GM06990 (cell line): ENCODE results near the gene RHBDL1.
A peak's percentile ranks its signal among the peaks of the same experiment; 100 is the strongest.
"Not testable (repeated sequence)": the region's sequence is repeated elsewhere in the genome, so short reads cannot be mapped to it uniquely, and the experiment has no call there.

Experiments
- DNase-seq: peaks from one replicate; pipeline ENCODE4 v3.0.0-alpha.2; 2011; ENCODE audit not compliant: insufficient read length; ENCODE audit errors: extremely low read depth
- H3K27me3 ChIP-seq: replicated peaks from 2 replicates; pipeline ENCODE4 v1.6.0; 2011; ENCODE audit warnings: low read length; ENCODE audit not compliant: control insufficient read depth, insufficient read depth
- H3K36me3 ChIP-seq: 2 replicates; pipeline ENCODE4 v1.5.1; 2011; ENCODE audit warnings: low read length; ENCODE audit not compliant: control insufficient read depth, insufficient read depth
- H3K4me3 ChIP-seq: replicated peaks from 2 replicates; pipeline ENCODE4 v1.5.1; 2011; ENCODE audit warnings: low read depth, mild to moderate bottlenecking, control low read depth, low read length
- TF ChIP-seq, protein P1 (sequence below): IDR thresholded peaks from 2 replicates; pipeline ENCODE4 v1.5.1; 2011; ENCODE audit warnings: low read length, control low read depth, mild to moderate bottlenecking, inconsistent platforms; ENCODE audit not compliant: insufficient read depth, poor library complexity, severe bottlenecking

Gene RHBDL1

GRCh38 chr16:710500-711075, 35.1 kb downstream of the RHBDL1 start:
- no peaks in the 10 kb centered on the region for H3K36me3 ChIP-seq
- H3K4me3 ChIP-seq = no peak overlapping the region
- TF ChIP-seq, protein P1, sequence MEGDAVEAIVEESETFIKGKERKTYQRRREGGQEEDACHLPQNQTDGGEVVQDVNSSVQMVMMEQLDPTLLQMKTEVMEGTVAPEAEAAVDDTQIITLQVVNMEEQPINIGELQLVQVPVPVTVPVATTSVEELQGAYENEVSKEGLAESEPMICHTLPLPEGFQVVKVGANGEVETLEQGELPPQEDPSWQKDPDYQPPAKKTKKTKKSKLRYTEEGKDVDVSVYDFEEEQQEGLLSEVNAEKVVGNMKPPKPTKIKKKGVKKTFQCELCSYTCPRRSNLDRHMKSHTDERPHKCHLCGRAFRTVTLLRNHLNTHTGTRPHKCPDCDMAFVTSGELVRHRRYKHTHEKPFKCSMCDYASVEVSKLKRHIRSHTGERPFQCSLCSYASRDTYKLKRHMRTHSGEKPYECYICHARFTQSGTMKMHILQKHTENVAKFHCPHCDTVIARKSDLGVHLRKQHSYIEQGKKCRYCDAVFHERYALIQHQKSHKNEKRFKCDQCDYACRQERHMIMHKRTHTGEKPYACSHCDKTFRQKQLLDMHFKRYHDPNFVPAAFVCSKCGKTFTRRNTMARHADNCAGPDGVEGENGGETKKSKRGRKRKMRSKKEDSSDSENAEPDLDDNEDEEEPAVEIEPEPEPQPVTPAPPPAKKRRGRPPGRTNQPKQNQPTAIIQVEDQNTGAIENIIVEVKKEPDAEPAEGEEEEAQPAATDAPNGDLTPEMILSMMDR = no peak
- H3K27me3 ChIP-seq = peaks cover 2% of the 10 kb centered on the region
- DNase-seq = no peak

- DNase-seq = no peak
- Histone ChIP-seq H3K36me3 (no peaks in the 10 kb centered on the region), H3K27me3 (peaks cover 2% of the 10 kb centered on the region), H3K4me3 (no peak overlapping the region)
- TF ChIP-seq, protein P1 = no peak
These were observed 35.6 kb downstream of the RHBDL1 start for GRCh38 chr16:711084-711483.

GRCh38 chr16:711548-712320, 36.3 kb downstream of the RHBDL1 start:
- TF ChIP-seq, protein P1 = peak; percentile 93
- Histone ChIP-seq H3K4me3 (no peak overlapping the region), H3K36me3 (no peaks in the 10 kb centered on the region), H3K27me3 (peaks cover 2% of the 10 kb centered on the region)
- DNase-seq = peak; percentile 77

DNA sequence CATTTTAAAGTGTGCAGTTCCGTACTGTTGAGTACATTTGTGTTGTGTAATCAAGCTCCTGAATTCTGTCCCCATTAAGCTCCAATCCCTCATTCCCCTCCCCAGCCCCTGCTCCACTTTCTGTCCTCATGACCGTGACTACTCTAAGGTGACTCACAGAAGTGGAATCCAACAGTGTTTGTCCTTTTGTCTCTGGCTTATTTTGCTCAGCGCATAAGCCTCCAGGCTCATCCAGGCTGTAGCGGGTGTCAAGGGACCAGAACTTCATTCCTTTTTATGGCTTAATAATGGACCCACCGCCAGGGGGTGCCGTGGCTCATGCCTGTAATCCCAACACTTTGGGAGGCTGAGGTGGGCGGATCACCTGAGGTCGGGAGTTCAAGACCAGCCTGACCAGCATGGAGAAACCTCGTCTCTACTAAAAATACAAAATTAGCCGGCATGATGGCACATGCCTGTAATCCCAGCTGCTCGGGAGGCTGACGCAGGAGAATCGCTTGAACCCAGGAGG, 37.3 kb downstream of the RHBDL1 start:
- H3K36me3 ChIP-seq, H3K27me3 ChIP-seq, DNase-seq, H3K4me3 ChIP-seq: not testable (repeated sequence)

- TF ChIP-seq, protein P1 = no peak
- no peak for DNase-seq
- no peaks in the 10 kb centered on the region for H3K36me3 ChIP-seq
- H3K4me3 ChIP-seq = no peak overlapping the region
- H3K27me3 ChIP-seq = peaks cover 2% of the 10 kb centered on the region; the same call in 1 of the 2 replicates
These were observed 38.6 kb downstream of the RHBDL1 start for GRCh38 chr16:714079-714478.
